Measurements from ENCODE around the gene HSD17B14. TPM values are rescaled to one million over a fixed set of nuclear protein-coding genes. Genes with fewer than 3 reads are reported as not detected.
A peak's percentile ranks its signal among the peaks of the same experiment; 100 is the strongest.

HSD17B14 gene
- total and polyA plus RNA-seq, 2 of the 8 experiments (the other 6 are each of a cell fraction or from before 2014, with no cell fraction given) = 8.4 to 25.5 TPM

DNA sequence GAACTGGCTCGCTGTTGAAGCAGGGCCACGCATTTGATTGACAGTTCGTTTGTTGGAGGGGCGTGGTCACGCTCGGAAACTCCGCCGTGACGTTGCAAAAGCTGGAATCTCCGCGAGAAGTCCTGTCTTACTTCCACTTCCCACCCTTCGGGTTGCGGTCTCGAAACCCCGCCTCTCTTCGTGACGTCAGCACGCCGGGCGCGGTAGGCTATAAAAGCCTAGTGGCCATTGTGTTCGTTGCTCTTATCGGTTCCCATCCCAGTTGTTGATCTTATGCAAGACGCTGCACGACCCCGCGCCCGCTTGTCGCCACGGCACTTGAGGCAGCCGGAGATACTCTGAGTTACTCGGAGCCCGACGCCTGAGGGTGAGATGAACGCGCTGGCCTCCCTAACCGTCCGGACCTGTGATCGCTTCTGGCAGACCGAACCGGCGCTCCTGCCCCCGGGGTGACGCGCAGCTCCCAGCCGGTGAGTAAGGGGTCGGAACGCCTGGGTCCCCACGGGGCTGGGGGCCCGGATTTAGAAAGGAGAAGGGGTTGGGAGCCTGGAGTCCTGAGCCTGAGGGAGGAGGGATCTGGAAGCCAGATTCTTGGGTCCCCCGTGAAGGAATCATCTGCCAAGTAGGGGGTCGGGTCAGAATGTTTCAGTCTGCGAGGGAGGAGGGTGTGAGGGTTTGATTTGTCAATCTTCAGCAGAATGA, 36.0 kb upstream of the HSD17B14 start, which contains the start of gene PPP1R15A (continued):
- TF ChIP-seq SIX5 (IDR thresholded peaks at IDR 0.05; ENCODE audit: low read depth, low read length) (no peak), KDM5A (IDR thresholded peaks at IDR 0.05; ENCODE audit: low read length) (no peak), BACH1 (IDR thresholded peaks at IDR 0.05; ENCODE audit: low read length) (0 out of 2 replicates have a peak, but pooled peaks have one; percentile 27), SUZ12 (IDR thresholded peaks at IDR 0.05; ENCODE audit: low read length) (no peak), KDM4A (IDR thresholded peaks at IDR 0.05; ENCODE audit: low read depth, low read length, severe bottlenecking) (peak; percentile 40), HDAC2 (IDR thresholded peaks at IDR 0.05; ENCODE audit: borderline replicate concordance in 1 of 2, low read depth in 2 of 2, low read length in 2 of 2) (no peak), RAD21 (IDR thresholded peaks at IDR 0.05 in 1 of 2, conservative IDR thresholded peaks at IDR 0.05 in 1 of 2; ENCODE audit: low read depth in 2 of 2, low read length in 2 of 2) (no peak), CTBP2 (IDR thresholded peaks at IDR 0.05; ENCODE audit: borderline replicate concordance, insufficient read depth, insufficient read length, low read length) (no peak)
- TF ChIP-seq, protein P1, sequence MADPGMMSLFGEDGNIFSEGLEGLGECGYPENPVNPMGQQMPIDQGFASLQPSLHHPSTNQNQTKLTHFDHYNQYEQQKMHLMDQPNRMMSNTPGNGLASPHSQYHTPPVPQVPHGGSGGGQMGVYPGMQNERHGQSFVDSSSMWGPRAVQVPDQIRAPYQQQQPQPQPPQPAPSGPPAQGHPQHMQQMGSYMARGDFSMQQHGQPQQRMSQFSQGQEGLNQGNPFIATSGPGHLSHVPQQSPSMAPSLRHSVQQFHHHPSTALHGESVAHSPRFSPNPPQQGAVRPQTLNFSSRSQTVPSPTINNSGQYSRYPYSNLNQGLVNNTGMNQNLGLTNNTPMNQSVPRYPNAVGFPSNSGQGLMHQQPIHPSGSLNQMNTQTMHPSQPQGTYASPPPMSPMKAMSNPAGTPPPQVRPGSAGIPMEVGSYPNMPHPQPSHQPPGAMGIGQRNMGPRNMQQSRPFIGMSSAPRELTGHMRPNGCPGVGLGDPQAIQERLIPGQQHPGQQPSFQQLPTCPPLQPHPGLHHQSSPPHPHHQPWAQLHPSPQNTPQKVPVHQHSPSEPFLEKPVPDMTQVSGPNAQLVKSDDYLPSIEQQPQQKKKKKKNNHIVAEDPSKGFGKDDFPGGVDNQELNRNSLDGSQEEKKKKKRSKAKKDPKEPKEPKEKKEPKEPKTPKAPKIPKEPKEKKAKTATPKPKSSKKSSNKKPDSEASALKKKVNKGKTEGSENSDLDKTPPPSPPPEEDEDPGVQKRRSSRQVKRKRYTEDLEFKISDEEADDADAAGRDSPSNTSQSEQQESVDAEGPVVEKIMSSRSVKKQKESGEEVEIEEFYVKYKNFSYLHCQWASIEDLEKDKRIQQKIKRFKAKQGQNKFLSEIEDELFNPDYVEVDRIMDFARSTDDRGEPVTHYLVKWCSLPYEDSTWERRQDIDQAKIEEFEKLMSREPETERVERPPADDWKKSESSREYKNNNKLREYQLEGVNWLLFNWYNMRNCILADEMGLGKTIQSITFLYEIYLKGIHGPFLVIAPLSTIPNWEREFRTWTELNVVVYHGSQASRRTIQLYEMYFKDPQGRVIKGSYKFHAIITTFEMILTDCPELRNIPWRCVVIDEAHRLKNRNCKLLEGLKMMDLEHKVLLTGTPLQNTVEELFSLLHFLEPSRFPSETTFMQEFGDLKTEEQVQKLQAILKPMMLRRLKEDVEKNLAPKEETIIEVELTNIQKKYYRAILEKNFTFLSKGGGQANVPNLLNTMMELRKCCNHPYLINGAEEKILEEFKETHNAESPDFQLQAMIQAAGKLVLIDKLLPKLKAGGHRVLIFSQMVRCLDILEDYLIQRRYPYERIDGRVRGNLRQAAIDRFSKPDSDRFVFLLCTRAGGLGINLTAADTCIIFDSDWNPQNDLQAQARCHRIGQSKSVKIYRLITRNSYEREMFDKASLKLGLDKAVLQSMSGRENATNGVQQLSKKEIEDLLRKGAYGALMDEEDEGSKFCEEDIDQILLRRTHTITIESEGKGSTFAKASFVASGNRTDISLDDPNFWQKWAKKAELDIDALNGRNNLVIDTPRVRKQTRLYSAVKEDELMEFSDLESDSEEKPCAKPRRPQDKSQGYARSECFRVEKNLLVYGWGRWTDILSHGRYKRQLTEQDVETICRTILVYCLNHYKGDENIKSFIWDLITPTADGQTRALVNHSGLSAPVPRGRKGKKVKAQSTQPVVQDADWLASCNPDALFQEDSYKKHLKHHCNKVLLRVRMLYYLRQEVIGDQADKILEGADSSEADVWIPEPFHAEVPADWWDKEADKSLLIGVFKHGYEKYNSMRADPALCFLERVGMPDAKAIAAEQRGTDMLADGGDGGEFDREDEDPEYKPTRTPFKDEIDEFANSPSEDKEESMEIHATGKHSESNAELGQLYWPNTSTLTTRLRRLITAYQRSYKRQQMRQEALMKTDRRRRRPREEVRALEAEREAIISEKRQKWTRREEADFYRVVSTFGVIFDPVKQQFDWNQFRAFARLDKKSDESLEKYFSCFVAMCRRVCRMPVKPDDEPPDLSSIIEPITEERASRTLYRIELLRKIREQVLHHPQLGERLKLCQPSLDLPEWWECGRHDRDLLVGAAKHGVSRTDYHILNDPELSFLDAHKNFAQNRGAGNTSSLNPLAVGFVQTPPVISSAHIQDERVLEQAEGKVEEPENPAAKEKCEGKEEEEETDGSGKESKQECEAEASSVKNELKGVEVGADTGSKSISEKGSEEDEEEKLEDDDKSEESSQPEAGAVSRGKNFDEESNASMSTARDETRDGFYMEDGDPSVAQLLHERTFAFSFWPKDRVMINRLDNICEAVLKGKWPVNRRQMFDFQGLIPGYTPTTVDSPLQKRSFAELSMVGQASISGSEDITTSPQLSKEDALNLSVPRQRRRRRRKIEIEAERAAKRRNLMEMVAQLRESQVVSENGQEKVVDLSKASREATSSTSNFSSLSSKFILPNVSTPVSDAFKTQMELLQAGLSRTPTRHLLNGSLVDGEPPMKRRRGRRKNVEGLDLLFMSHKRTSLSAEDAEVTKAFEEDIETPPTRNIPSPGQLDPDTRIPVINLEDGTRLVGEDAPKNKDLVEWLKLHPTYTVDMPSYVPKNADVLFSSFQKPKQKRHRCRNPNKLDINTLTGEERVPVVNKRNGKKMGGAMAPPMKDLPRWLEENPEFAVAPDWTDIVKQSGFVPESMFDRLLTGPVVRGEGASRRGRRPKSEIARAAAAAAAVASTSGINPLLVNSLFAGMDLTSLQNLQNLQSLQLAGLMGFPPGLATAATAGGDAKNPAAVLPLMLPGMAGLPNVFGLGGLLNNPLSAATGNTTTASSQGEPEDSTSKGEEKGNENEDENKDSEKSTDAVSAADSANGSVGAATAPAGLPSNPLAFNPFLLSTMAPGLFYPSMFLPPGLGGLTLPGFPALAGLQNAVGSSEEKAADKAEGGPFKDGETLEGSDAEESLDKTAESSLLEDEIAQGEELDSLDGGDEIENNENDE (IDR thresholded peaks at IDR 0.05; ENCODE audit: insufficient replicate concordance, low read length) = no peak

All from H1 (cell line).